Coronary artery (tissue), 2 donors: ENCODE measurements around the gene TAF6.

Experiments
- DNase-seq: peaks from one replicate; pipeline ENCODE4 v3.0.0-alpha.2; 2017; ENCODE audit warnings: low spot score
- H3K27ac ChIP-seq, 2 donors: fragments of 200-600 bp; sonication (generic); one replicate each; pipeline ENCODE4 v1.5.1; 2016 to 2019
- H3K4me3 ChIP-seq: fragments of 200-600 bp; sonication (generic); 2 replicates; pipeline ENCODE4 v1.5.1; 2016; ENCODE audit warnings: mild to moderate bottlenecking, moderate library complexity
- CTCF ChIP-seq: fragments of 200-600 bp; sonication (generic); IDR thresholded peaks from one replicate; pipeline ENCODE4 v1.5.1; 2019; ENCODE audit warnings: antibody characterized with exemption

The TAF6 gene

GRCh38 chr7:100098913-100099312, 20.2 kb downstream of the TAF6 start:
- H3K4me3 ChIP-seq = no peak overlapping the region
- no peak for TF ChIP-seq CTCF
- H3K27ac ChIP-seq = no peak overlapping the region
- DNase-seq = no peak

DNA sequence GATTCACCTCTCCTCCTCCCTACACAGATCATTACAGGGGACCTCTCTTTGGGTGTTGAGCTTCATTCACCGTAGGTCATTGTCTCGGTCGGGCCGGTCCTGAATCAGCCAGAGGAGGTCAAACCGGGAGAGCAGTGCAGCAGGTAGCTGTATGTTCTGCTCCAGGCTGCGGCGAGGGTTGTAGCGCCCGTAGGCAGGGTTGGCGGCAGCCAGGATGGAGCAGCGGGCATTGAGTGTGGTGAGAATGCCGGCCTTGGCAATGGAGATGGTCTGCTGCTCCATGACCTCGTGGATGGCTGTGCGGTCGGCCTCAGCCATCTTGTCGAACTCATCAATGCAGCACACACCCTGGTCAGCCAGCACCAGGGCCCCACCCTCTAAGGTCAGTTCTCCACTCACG, 23.5 kb downstream of the TAF6 start:
- H3K4me3 ChIP-seq = no peak overlapping the region
- H3K27ac ChIP-seq = no peak overlapping the region
- DNase-seq = no peak
- TF ChIP-seq CTCF = no peak

DNA sequence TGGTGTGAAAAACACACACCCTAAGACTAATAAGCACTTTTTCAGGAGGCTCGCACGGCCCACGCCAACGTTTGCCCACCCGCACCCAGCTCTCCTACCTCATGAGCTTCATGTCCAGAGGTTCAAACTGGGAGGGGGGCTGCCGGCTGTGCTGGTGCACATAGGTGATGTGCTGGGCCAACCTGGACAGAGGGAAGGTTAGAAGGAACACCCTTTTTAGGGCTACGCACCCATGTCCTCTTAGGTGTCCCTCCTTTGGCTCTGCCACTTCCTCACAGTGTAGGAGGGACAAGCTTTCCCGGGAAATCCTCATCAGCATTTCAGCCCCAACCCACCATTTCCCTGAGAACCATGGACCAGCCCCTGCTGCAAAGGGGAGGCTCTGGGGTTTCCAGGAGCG, 23.9 kb downstream of the TAF6 start:
- H3K27ac ChIP-seq = no peak overlapping the region
- DNase-seq = no peak
- no peak for TF ChIP-seq CTCF
- H3K4me3 ChIP-seq = no peak overlapping the region

GRCh38 chr7:100093925-100094486, 25.2 kb downstream of the TAF6 start:
- no peak for DNase-seq
- no peak overlapping the region for H3K4me3 ChIP-seq
- TF ChIP-seq CTCF = no peak
- no peak overlapping the region for H3K27ac ChIP-seq

DNA sequence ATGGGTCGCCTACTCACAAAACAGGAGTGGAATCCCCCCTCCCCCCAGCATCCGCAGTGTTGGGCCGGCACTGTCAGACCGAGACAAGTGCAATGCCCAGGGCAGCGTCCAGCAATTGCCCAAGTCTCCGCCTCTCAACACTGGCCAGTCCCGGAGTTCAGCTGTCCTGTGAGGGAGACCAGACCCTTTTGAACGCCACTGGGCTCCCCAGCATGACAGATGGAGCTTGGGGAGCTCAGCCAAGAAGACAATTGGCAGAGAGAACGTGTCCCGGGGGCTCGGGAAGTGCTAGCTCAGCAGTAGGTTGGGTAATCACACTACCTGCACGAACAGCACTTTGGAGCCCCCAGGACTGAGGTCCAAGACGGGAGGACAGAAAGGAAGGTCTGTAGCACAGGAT, 25.7 kb downstream of the TAF6 start:
- TF ChIP-seq CTCF = no peak
- no peak overlapping the region for H3K27ac ChIP-seq
- H3K4me3 ChIP-seq = no peak overlapping the region
- no peak for DNase-seq

GRCh38 chr7:100093054-100093453, 26.1 kb downstream of the TAF6 start:
- Histone ChIP-seq H3K27ac (no peak overlapping the region), H3K4me3 (no peak overlapping the region)
- DNase-seq = no peak

More at GRCh38 chr7:100093054-100093453, 26.1 kb downstream of the TAF6 start:
- TF ChIP-seq CTCF = no peak
